Left forelimb (tissue), 1 donor: ENCODE data around the gene PPP1R14C.

Source experiments
- DNase-seq: peaks from one replicate; pipeline ENCODE4 v3.0.0-alpha.2; 2018; ENCODE audit warnings: low spot score

PPP1R14C gene

GRCh38 chr6:150138638-150139037 lies 4.2 kb upstream of the PPP1R14C start:
- DNase-seq = no peak

- DNase-seq = no peak
Observed at GRCh38 chr6:150139533-150139932, 3.3 kb upstream of the PPP1R14C start.

- DNase-seq = no peak
Observed at GRCh38 chr6:150140236-150140969, 2.4 kb upstream of the PPP1R14C start.

- DNase-seq = no peak
Observed at GRCh38 chr6:150142097-150142669, 661 bp upstream of the PPP1R14C start.

- DNase-seq = no peak
Observed at GRCh38 chr6:150143516-150144293, 861 bp downstream of the PPP1R14C start.

GRCh38 chr6:150144294-150144868 lies 1.5 kb downstream of the PPP1R14C start:
- no peak for DNase-seq

GRCh38 chr6:150145427-150145826 lies 2.6 kb downstream of the PPP1R14C start:
- DNase-seq = no peak

- DNase-seq = no peak
Observed at GRCh38 chr6:150145830-150146229, 3.0 kb downstream of the PPP1R14C start.

GRCh38 chr6:150146436-150146835 lies 3.6 kb downstream of the PPP1R14C start:
- no peak for DNase-seq

GRCh38 chr6:150149146-150149545 lies 6.3 kb downstream of the PPP1R14C start:
- no peak for DNase-seq

- no peak for DNase-seq
Observed at GRCh38 chr6:150150458-150150820, 7.6 kb downstream of the PPP1R14C start.

- DNase-seq = no peak
Observed at GRCh38 chr6:150150821-150151646, 8.2 kb downstream of the PPP1R14C start.

GRCh38 chr6:150152891-150153876 lies 10.3 kb downstream of the PPP1R14C start:
- no peak for DNase-seq

GRCh38 chr6:150153905-150154492 lies 11.2 kb downstream of the PPP1R14C start:
- DNase-seq = no peak

GRCh38 chr6:150156460-150156859 lies 13.6 kb downstream of the PPP1R14C start:
- DNase-seq = no peak

- no peak for DNase-seq
Observed at GRCh38 chr6:150157081-150157480, 14.2 kb downstream of the PPP1R14C start.

GRCh38 chr6:150159757-150160156 lies 16.9 kb downstream of the PPP1R14C start:
- no peak for DNase-seq

GRCh38 chr6:150163970-150164369 lies 21.1 kb downstream of the PPP1R14C start:
- no peak for DNase-seq

- no peak for DNase-seq
Observed at GRCh38 chr6:150165020-150165702, 22.3 kb downstream of the PPP1R14C start.

- no peak for DNase-seq
Observed at GRCh38 chr6:150167479-150167873, 24.6 kb downstream of the PPP1R14C start.
